GM12878 (cell line): Measurements from ENCODE around the gene C14orf93. TPM values are rescaled to one million over a fixed set of nuclear protein-coding genes. Genes with fewer than 3 reads are reported as not detected.

Experiments
- ATAC-seq: fragments of 200-7000 bp; cut with Tn5 transposase; 3 replicates; pipeline ENCODE4 v1.9.1; 2020; ENCODE audit warnings: mild to moderate bottlenecking, moderate library complexity
- BruUV-seq: library from RNA; stranded (reverse); fragments of 400-500 nt; replicated peaks from 2 replicates; lab custom pipeline; 2021; lab: Mats Ljungman, UMichigan
- CTCF ChIA-PET: fragments of 300-600 bp; sonication (Branson Sonifier 250); formaldehyde crosslinking; extraction: SDS; loops from one replicate; lab custom pipeline; 2021; ENCODE audit warnings: inconsistent platforms; lab: Yijun Ruan, JAX
- POLR2A ChIA-PET: fragments of 350-600 bp; formaldehyde crosslinking; extraction: SDS; loops from one replicate; lab custom pipeline; 2021; ENCODE audit warnings: inconsistent platforms; lab: Charles Lee
- RAD21 ChIA-PET: fragments of 300-600 bp; sonication (Branson Sonifier 250); formaldehyde crosslinking; loops from one replicate; lab custom pipeline; 2023; ENCODE audit warnings: antibody characterized with exemption; ENCODE audit not compliant: unreplicated experiment; lab: Charles Lee
- SMC1A ChIA-PET: fragments of 300-600 bp; sonication (Branson Sonifier 250); formaldehyde crosslinking; loops from one replicate; lab custom pipeline; 2023; ENCODE audit not compliant: unreplicated experiment, uncharacterized antibody; lab: Charles Lee
- DNase-seq: peaks from one replicate; pipeline ENCODE4 v3.0.0-alpha.2; 2011; ENCODE audit warnings: low read depth, low spot score
- FAIRE-seq: peaks from 3 replicates; lab custom pipeline; 2011; peaks lifted over from hg19 to GRCh38; lab: Jason Lieb, UNC
- H2AFZ ChIP-seq: 2 replicates; pipeline ENCODE4 v1.6.0; 2011; ENCODE audit warnings: low read depth, low read length, control low read depth; ENCODE audit not compliant: control insufficient read depth
- H3K27ac ChIP-seq: 2 replicates; pipeline ENCODE4 v1.5.1; 2011; ENCODE audit warnings: control low read depth; ENCODE audit not compliant: control insufficient read depth, insufficient read depth
- H3K27me3 ChIP-seq, 2 experiments: replicated peaks in 1 of 2; 2 replicates each; pipeline versions ENCODE4 v1.6.0 to v1.6.1; 2011; ENCODE audit warnings: low read length in 1 of 2; ENCODE audit not compliant: control insufficient read depth in 2 of 2, insufficient read depth in 2 of 2
- H3K36me3 ChIP-seq, 2 experiments: 2 replicates each; pipeline ENCODE4 v1.5.1; 2011; ENCODE audit warnings: low read length in 1 of 2; ENCODE audit not compliant: control insufficient read depth in 2 of 2, insufficient read depth in 2 of 2
- H3K4me1 ChIP-seq: 2 replicates; pipeline ENCODE4 v1.6.1; 2011; ENCODE audit warnings: mild to moderate bottlenecking, low read length, moderate library complexity, mixed read lengths; ENCODE audit not compliant: control insufficient read depth, insufficient read depth
- H3K4me2 ChIP-seq: 2 replicates; pipeline ENCODE4 v1.6.0; 2011; ENCODE audit warnings: control low read depth; ENCODE audit not compliant: control insufficient read depth, insufficient read depth
- H3K4me3 ChIP-seq: fragments of 200-600 bp; sonication (generic); 2 replicates; pipeline ENCODE4 v1.5.1; 2016
- H3K79me2 ChIP-seq: 2 replicates; pipeline ENCODE4 v1.6.0; 2011; ENCODE audit warnings: low read length; ENCODE audit not compliant: control insufficient read depth, insufficient read depth
- H3K9ac ChIP-seq: 2 replicates; pipeline ENCODE4 v1.8.0; 2011; ENCODE audit warnings: low read length, control low read depth, mixed read lengths; ENCODE audit not compliant: control insufficient read depth, insufficient read depth
- H3K9me3 ChIP-seq: replicated peaks from 3 replicates; pipeline ENCODE4 v1.5.1; 2011; ENCODE audit warnings: mild to moderate bottlenecking, low read length; ENCODE audit not compliant: control insufficient read depth, insufficient read depth
- H4K20me1 ChIP-seq: 2 replicates; pipeline ENCODE4 v1.6.0; 2011; ENCODE audit not compliant: control insufficient read depth, insufficient read depth
- CREB1 ChIP-seq: IDR thresholded peaks from 2 replicates; pipeline ENCODE4 v1.6.1; 2012; ENCODE audit warnings: low read depth, mild to moderate bottlenecking, inconsistent platforms
- E2F8 ChIP-seq: fragments of 450-650 bp; IDR thresholded peaks from 2 replicates; pipeline ENCODE4 v1.6.1; 2018; ENCODE audit warnings: mild to moderate bottlenecking, low read depth, moderate library complexity; ENCODE audit not compliant: partially characterized antibody
- FOXK2 ChIP-seq: fragments of 450-650 bp; IDR thresholded peaks from 2 replicates; pipeline ENCODE4 v1.6.1; 2017; ENCODE audit warnings: mild to moderate bottlenecking, moderate library complexity
- GABPA ChIP-seq: IDR thresholded peaks from 2 replicates; pipeline ENCODE4 v1.6.1; 2014; ENCODE audit warnings: antibody characterized with exemption, low read depth, mild to moderate bottlenecking, inconsistent platforms
- HDAC2 ChIP-seq: fragments of 200-600 bp; sonication (generic); IDR thresholded peaks from 2 replicates; pipeline ENCODE4 v1.6.1; 2017
- NFYA ChIP-seq: IDR thresholded peaks from 2 replicates; pipeline ENCODE4 v1.6.1; 2011; ENCODE audit warnings: low read depth, mild to moderate bottlenecking, low read length, improper control_type of control experiment, borderline replicate concordance
- PAX8 ChIP-seq: fragments of 450-650 bp; IDR thresholded peaks from 2 replicates; pipeline ENCODE4 v1.6.1; 2017; ENCODE audit warnings: mild to moderate bottlenecking, moderate library complexity
- RUNX3 ChIP-seq: IDR thresholded peaks from 2 replicates; pipeline ENCODE4 v1.6.1; 2012; ENCODE audit warnings: low read length, inconsistent platforms
- SPI1 ChIP-seq: IDR thresholded peaks from 2 replicates; pipeline ENCODE4 v1.6.1; 2011; ENCODE audit warnings: low read depth, mild to moderate bottlenecking, low read length, moderate library complexity, borderline replicate concordance; ENCODE audit not compliant: insufficient read depth
- YY1 ChIP-seq: IDR thresholded peaks from 2 replicates; pipeline ENCODE4 v1.6.1; 2011; ENCODE audit warnings: low read depth, mild to moderate bottlenecking, low read length
- WGBS: methylation state at CpG from one replicate; pipeline ENCODE4 v1.1.6; 2016; ENCODE audit warnings: low lambda C conversion rate; ENCODE audit not compliant: insufficient replicate concordance, insufficient coverage; ENCODE audit errors: missing lambda C conversion rate; 5-methylcytosine and 5-hydroxymethylcytosine counted together
- in situ Hi-C: fragments of 300-500 bp; cut with MboI; formaldehyde crosslinking; loops from 9 replicates; pipeline ENCODE4 v1.14.3; 2018; ENCODE audit warnings: mixed read lengths
- intact Hi-C: fragments of 100-400 bp; cut with micrococcal nuclease; formaldehyde crosslinking; loops from one replicate; pipeline ENCODE4 v1.14.2; 2022; ENCODE audit not compliant: unreplicated experiment
- polyA plus RNA-seq, 11 experiments: library from polyadenylated mRNA; depleted of rRNA in 4 of 11; unstranded in 6 of 11; stranded (reverse) in 5 of 11; fragments of >200 nt; fragmentation: Nextera tagmentation in 4 of 11; fragmentation: Illumina TruSeq in 1 of 11; extraction: Ambion mirVana in 4 of 11; extraction: Trizol in 1 of 11; gene quantifications; 1 replicate in 1 of 11; 2 replicates in 10 of 11; pipeline versions ENCODE4 v1.2.1 to v1.2.3, GENCODE V29; 2011 to 2016; ENCODE audit warnings: inconsistent platforms in 2 of 11, missing spikeins in 2 of 11, low read depth in 1 of 11
- total RNA-seq, 4 experiments: library from RNA; depleted of rRNA in 3 of 4; stranded (reverse); fragments of >200 nt in 3 of 4; fragmentation: Illumina TruSeq in 1 of 4; extraction: Trizol in 1 of 4; gene quantifications; 2 replicates each; pipeline versions ENCODE4 v1.2.1 to v1.2.3, GENCODE V29; 2013 to 2021

The C14orf93 gene
- total and polyA plus RNA-seq, 10 of the 15 experiments (the other 5 are each of a cell fraction or from before 2014, with no cell fraction given), result 1.8 to 13.9 (median 10.2) TPM

GRCh38 chr14:23040100-23040499, 30.2 kb upstream of the C14orf93 start:
- DNase-seq, result no peak
- Histone ChIP-seq H3K9ac (no peak overlapping the region), H3K27ac (no peak overlapping the region), H3K79me2 (no peaks in the 10 kb centered on the region), H4K20me1 (no peaks in the 10 kb centered on the region), H3K4me3 (no peak overlapping the region), H3K4me1 (no peaks in the 10 kb centered on the region), H3K36me3 (no peaks in the 10 kb centered on the region), H3K27me3 (no peaks in the 10 kb centered on the region; a peak in 2 of 4 replicates), H3K9me3 (no peaks in the 10 kb centered on the region), H2AFZ (no peak overlapping the region), H3K4me2 (no peak overlapping the region)
- no peak for FAIRE-seq
- SMC1A ChIA-PET, result interaction anchor here (0.6 to 2.0 kb wide), 4 partner anchors 16 to 47 kb away, joined by 3 to 5 read pairs (median 4); no protein-coding TSS in a partner anchor
- TF ChIP-seq HDAC2, result no peak
- no peak for TF ChIP-seq PAX8
- TF ChIP-seq NFYA, result no peak
- TF ChIP-seq GABPA, result no peak
- TF ChIP-seq SPI1, result no peak
- no peak for TF ChIP-seq E2F8
- TF ChIP-seq CREB1, result no peak
- no peak for TF ChIP-seq YY1
- TF ChIP-seq FOXK2, result no peak
- no peak for TF ChIP-seq RUNX3
- RAD21 ChIA-PET, result interaction anchor here (1.4 kb wide), 1 partner anchor 15 kb away, joined by 3 read pairs; no protein-coding TSS in a partner anchor
- no peak for ATAC-seq
- BruUV-seq, result no TSS peak
- 45% methylated on average over 4 of the region's 4 CpGs for WGBS
- in situ Hi-C loops (no loop called here), intact Hi-C loops (no loop called here)
- POLR2A ChIA-PET, result interaction anchor here (1.2 kb wide), 1 partner anchor 13 kb away, joined by 6 read pairs; no protein-coding TSS in a partner anchor
- CTCF ChIA-PET, result interaction anchor here (0.6 to 3.2 kb wide), 8 partner anchors 12 to 76 kb away, joined by 3 to 14 read pairs (median 4); no protein-coding TSS in a partner anchor
